Upper lobe of left lung (tissue), 4 donors: Measurements from ENCODE around the gene MYG1.

ENCODE experiments used
- EP300 ChIP-seq, 4 donors: sonication (generic); formaldehyde crosslinking; IDR thresholded peaks; one replicate each; pipeline ENCODE4 v1.5.1; 2017; ENCODE audit warnings: antibody characterized with exemption in 4 of 4, control low read depth in 2 of 4
- POLR2A ChIP-seq, 4 donors: fragments of 450-650 bp; IDR thresholded peaks; one replicate each; pipeline ENCODE4 v1.5.1; 2016 to 2017; ENCODE audit warnings: antibody characterized with exemption in 4 of 4, mild to moderate bottlenecking in 2 of 4
- POLR2AphosphoS5 ChIP-seq, 2 donors: sonication (generic); formaldehyde crosslinking; IDR thresholded peaks; one replicate each; pipeline ENCODE4 v1.5.1; 2017; ENCODE audit warnings: antibody characterized with exemption in 2 of 2
- TF ChIP-seq, protein P1 (sequence below), 6 experiments: fragments of 450-650 bp in 4 of 6; fragments of 200-600 bp in 2 of 6; sonication (generic) in 2 of 6; IDR thresholded peaks; one replicate each; pipeline ENCODE4 v1.5.1; 2016 to 2019; ENCODE audit warnings: antibody characterized with exemption in 6 of 6

DNA sequence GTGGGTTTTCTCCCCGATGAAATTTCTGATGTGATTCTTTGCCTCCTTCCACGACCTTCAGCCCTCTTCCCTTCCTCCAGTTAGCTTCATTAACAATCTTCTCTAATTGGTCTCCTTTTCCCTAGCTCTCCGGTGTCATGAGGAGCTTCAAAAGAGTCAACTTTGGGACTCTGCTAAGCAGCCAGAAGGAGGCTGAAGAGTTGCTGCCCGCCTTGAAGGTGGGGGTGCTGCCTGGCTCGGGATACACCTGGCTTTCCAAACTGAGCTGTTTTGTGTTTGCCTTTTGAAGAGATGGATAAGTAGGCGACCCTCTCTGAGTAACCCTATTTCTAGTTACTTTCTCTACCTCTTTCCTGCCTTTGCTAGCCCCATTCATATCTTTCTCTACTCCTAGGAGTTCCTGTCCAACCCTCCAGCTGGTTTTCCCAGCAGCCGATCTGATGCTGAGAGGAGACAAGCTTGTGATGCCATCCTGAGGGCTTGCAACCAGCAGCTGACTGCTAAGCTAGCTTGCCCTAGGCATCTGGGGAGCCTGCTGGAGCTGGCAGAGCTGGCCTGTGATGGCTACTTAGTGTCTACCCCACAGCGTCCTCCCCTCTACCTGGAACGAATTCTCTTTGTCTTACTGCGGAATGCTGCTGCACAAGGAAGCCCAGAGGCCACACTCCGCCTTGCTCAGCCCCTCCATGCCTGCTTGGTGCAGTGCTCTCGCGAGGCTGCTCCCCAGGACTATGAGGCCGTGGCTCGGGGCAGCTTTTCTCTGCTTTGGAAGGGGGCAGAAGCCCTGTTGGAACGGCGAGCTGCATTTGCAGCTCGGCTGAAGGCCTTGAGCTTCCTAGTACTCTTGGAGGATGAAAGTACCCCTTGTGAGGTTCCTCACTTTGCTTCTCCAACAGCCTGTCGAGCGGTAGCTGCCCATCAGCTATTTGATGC, 30.6 kb upstream of the MYG1 start:
- TF ChIP-seq POLR2A (IDR thresholded peaks at IDR 0.05) (no peak), POLR2AphosphoS5 (IDR thresholded peaks at IDR 0.05) (no peak), EP300 (IDR thresholded peaks at IDR 0.05) (no peak)
- TF ChIP-seq, protein P1, sequence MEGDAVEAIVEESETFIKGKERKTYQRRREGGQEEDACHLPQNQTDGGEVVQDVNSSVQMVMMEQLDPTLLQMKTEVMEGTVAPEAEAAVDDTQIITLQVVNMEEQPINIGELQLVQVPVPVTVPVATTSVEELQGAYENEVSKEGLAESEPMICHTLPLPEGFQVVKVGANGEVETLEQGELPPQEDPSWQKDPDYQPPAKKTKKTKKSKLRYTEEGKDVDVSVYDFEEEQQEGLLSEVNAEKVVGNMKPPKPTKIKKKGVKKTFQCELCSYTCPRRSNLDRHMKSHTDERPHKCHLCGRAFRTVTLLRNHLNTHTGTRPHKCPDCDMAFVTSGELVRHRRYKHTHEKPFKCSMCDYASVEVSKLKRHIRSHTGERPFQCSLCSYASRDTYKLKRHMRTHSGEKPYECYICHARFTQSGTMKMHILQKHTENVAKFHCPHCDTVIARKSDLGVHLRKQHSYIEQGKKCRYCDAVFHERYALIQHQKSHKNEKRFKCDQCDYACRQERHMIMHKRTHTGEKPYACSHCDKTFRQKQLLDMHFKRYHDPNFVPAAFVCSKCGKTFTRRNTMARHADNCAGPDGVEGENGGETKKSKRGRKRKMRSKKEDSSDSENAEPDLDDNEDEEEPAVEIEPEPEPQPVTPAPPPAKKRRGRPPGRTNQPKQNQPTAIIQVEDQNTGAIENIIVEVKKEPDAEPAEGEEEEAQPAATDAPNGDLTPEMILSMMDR (IDR thresholded peaks at IDR 0.05) = no peak
